IMR-90 (cell line): ENCODE data around the gene BLVRB. TPM values are rescaled to one million over a fixed set of nuclear protein-coding genes. Genes with fewer than 3 reads are reported as not detected.
A peak's percentile ranks its signal among the peaks of the same experiment; 100 is the strongest.

Experiments used
- ATAC-seq: fragments of 200-7000 bp; cut with Tn5 transposase; 2 replicates; pipeline ENCODE4 v1.9.1; 2020; ENCODE audit warnings: low read depth, mild to moderate bottlenecking, moderate library complexity
- BruUV-seq: library from RNA; stranded (reverse); fragments of 400-500 nt; replicated peaks from 2 replicates; lab custom pipeline; 2021; lab: Mats Ljungman, UMichigan
- CTCF ChIA-PET: fragments of 300-600 bp; formaldehyde crosslinking; extraction: SDS; loops from one replicate; lab custom pipeline; 2021; ENCODE audit warnings: antibody characterized with exemption; lab: Yijun Ruan, JAX
- POLR2A ChIA-PET: fragments of 300-600 bp; sonication (Branson Sonifier 250); formaldehyde crosslinking; loops from one replicate; lab custom pipeline; 2022; ENCODE audit warnings: antibody characterized with exemption; ENCODE audit not compliant: unreplicated experiment; lab: Charles Lee
- DNase-seq: peaks from one replicate; pipeline ENCODE4 v3.0.0; 2013
- H2AFZ ChIP-seq: replicated peaks from 2 replicates; pipeline ENCODE3; 2013; ENCODE audit warnings: low read length, mild to moderate bottlenecking; ENCODE audit not compliant: poor library complexity
- H2AK5ac ChIP-seq: 2 replicates; pipeline ENCODE4 v1.6.1; 2013; ENCODE audit warnings: low read depth, low read length, inconsistent platforms
- H2AK9ac ChIP-seq: replicated peaks from 2 replicates; pipeline ENCODE3; 2013; ENCODE audit warnings: mild to moderate bottlenecking, low read depth, low read length, moderate library complexity; ENCODE audit not compliant: poor library complexity
- H2BK120ac ChIP-seq: 2 replicates; pipeline ENCODE4 v1.6.1; 2013; ENCODE audit warnings: low read depth, low read length, inconsistent platforms
- H2BK15ac ChIP-seq: 3 replicates; pipeline ENCODE4 v1.6.1; 2013; ENCODE audit warnings: low read depth, low read length, inconsistent platforms
- H2BK20ac ChIP-seq: 2 replicates; pipeline ENCODE4 v1.6.1; 2013; ENCODE audit warnings: low read depth, mild to moderate bottlenecking, inconsistent platforms, low read length, moderate library complexity
- H2BK5ac ChIP-seq: 2 replicates; pipeline ENCODE4 v1.6.1; 2013; ENCODE audit warnings: mild to moderate bottlenecking, low read depth, low read length, inconsistent platforms; ENCODE audit not compliant: poor library complexity, severe bottlenecking
- H3K14ac ChIP-seq: replicated peaks from 2 replicates; pipeline ENCODE4 v1.6.1; 2013; ENCODE audit warnings: low read depth, low read length, inconsistent platforms
- H3K18ac ChIP-seq: 2 replicates; pipeline ENCODE4 v1.6.1; 2013; ENCODE audit warnings: low read depth, low read length, control low read depth
- H3K23ac ChIP-seq: 2 replicates; pipeline ENCODE4 v1.6.1; 2013; ENCODE audit warnings: low read depth, low read length, inconsistent platforms
- H3K27ac ChIP-seq: 2 replicates; pipeline ENCODE4 v1.5.1; 2013; ENCODE audit warnings: mild to moderate bottlenecking, control low read depth, low read length; ENCODE audit not compliant: insufficient read depth
- H3K27me3 ChIP-seq: 2 replicates; pipeline ENCODE4 v1.6.1; 2013; ENCODE audit warnings: low read length; ENCODE audit not compliant: control insufficient read depth, insufficient read depth
- H3K36me3 ChIP-seq: 2 replicates; pipeline ENCODE4 v1.6.1; 2013; ENCODE audit warnings: low read length, mixed read lengths; ENCODE audit not compliant: control insufficient read depth, insufficient read depth
- H3K4ac ChIP-seq: 2 replicates; pipeline ENCODE4 v1.6.1; 2013; ENCODE audit warnings: low read depth, low read length, inconsistent platforms
- H3K4me1 ChIP-seq: 2 replicates; pipeline ENCODE4 v1.6.1; 2013; ENCODE audit warnings: low read length, mixed read lengths; ENCODE audit not compliant: control insufficient read depth, insufficient read depth
- H3K4me2 ChIP-seq: 2 replicates; pipeline ENCODE4 v1.6.1; 2013; ENCODE audit warnings: low read depth, mild to moderate bottlenecking, control low read depth, low read length, moderate library complexity
- H3K4me3 ChIP-seq: 2 replicates; pipeline ENCODE4 v1.5.1; 2013; ENCODE audit warnings: low read depth, mild to moderate bottlenecking, control low read depth, low read length, moderate library complexity; ENCODE audit not compliant: insufficient read depth
- H3K56ac ChIP-seq: 2 replicates; pipeline ENCODE4 v1.6.1; 2013; ENCODE audit warnings: low read length, inconsistent platforms; ENCODE audit not compliant: insufficient read depth; ENCODE audit errors: extremely low read depth
- H3K79me1 ChIP-seq, 2 experiments: 2 replicates each; pipeline ENCODE4 v1.6.1; 2013; ENCODE audit warnings: low read length in 2 of 2, inconsistent platforms in 1 of 2, low read depth in 1 of 2
- H3K9ac ChIP-seq: 2 replicates; pipeline ENCODE4 v1.6.1; 2013; ENCODE audit warnings: low read depth, low read length, control low read depth
- H3K9me1 ChIP-seq: 2 replicates; pipeline ENCODE4 v1.6.1; 2013; ENCODE audit warnings: low read length, inconsistent platforms; ENCODE audit not compliant: insufficient read depth
- H3K9me3 ChIP-seq: 2 replicates; pipeline ENCODE4 v1.6.1; 2013; ENCODE audit warnings: low read length; ENCODE audit not compliant: control insufficient read depth, insufficient read depth
- H4K20me1 ChIP-seq: 2 replicates; pipeline ENCODE4 v1.6.1; 2013; ENCODE audit warnings: low read length, inconsistent platforms; ENCODE audit not compliant: insufficient read depth
- H4K5ac ChIP-seq: 2 replicates; pipeline ENCODE4 v1.6.1; 2013; ENCODE audit warnings: mild to moderate bottlenecking, low read depth, low read length, control low read depth
- H4K8ac ChIP-seq, 2 experiments: 2 replicates each; pipeline ENCODE4 v1.6.1; 2013; ENCODE audit warnings: low read depth in 2 of 2, low read length in 2 of 2, control low read depth in 1 of 2, inconsistent platforms in 1 of 2
- H4K91ac ChIP-seq: 2 replicates; pipeline ENCODE4 v1.6.1; 2013; ENCODE audit warnings: low read depth, low read length, inconsistent platforms; ENCODE audit not compliant: insufficient read depth
- FOS ChIP-seq: fragments of 150-350 bp; IDR thresholded peaks from 2 replicates; pipeline ENCODE4 v1.6.1; 2016; ENCODE audit warnings: low read depth, low read length
- MAFK ChIP-seq: IDR thresholded peaks from 2 replicates; pipeline ENCODE4 v1.6.1; 2012; ENCODE audit warnings: low read depth, low read length, improper control_type of control experiment
- MAZ ChIP-seq: IDR thresholded peaks from 2 replicates; pipeline ENCODE4 v1.6.1; 2012; ENCODE audit warnings: low read depth, mild to moderate bottlenecking, low read length, improper control_type of control experiment, moderate library complexity, borderline replicate concordance
- RAD21 ChIP-seq: IDR thresholded peaks from 2 replicates; pipeline ENCODE4 v1.6.1; 2012; ENCODE audit warnings: low read length, improper control_type of control experiment
- RCOR1 ChIP-seq: IDR thresholded peaks from 2 replicates; pipeline ENCODE4 v1.6.1; 2012; ENCODE audit warnings: mild to moderate bottlenecking, low read length, improper control_type of control experiment; ENCODE audit not compliant: insufficient replicate concordance
- SMC3 ChIP-seq: fragments of 150-350 bp; IDR thresholded peaks from 2 replicates; pipeline ENCODE4 v1.6.1; 2016; ENCODE audit warnings: low read depth, mild to moderate bottlenecking, antibody characterized with exemption, low read length, moderate library complexity
- WGBS, 2 experiments: methylation state at CpG; one replicate each; pipeline versions ENCODE4 v1.1.5 to v1.1.7; 2013; ENCODE audit warnings: missing lambda C conversion rate in 2 of 2; ENCODE audit not compliant: insufficient read length in 1 of 2; ENCODE audit errors: extremely low coverage in 2 of 2; 5-methylcytosine and 5-hydroxymethylcytosine counted together
- dilution Hi-C: fragments of 300-500 bp; cut with HindIII; formaldehyde crosslinking; loops from one replicate; pipeline ENCODE4 v1.14.3; 2018; ENCODE audit warnings: low sequenced_read_pairs; ENCODE audit not compliant: unreplicated experiment
- in situ Hi-C: fragments of 300-500 bp; cut with MboI; formaldehyde crosslinking; loops from 3 replicates; pipeline ENCODE4 v1.14.3; 2019; ENCODE audit warnings: low sequenced_read_pairs, inconsistent platforms, mixed read lengths
- intact Hi-C: fragments of 100-400 bp; cut with micrococcal nuclease; formaldehyde crosslinking; loops from 2 replicates; pipeline ENCODE4 v1.10.0; 2022
- polyA plus RNA-seq, 3 experiments: library from polyadenylated mRNA; depleted of rRNA; stranded (reverse); fragments of >200 nt; gene quantifications; 2 replicates each; pipeline ENCODE4 v1.2.3, GENCODE V29; 2012; ENCODE audit warnings: low replicate concordance in 1 of 3
- total RNA-seq: library from RNA; depleted of rRNA; stranded (reverse); fragments of >200 nt; gene quantifications from 2 replicates; pipeline ENCODE4 v1.2.3, GENCODE V29; 2012

Gene BLVRB
- total and polyA plus RNA-seq, 2 of the 4 experiments (the other 2 are of a cell fraction) = 65.2 to 102 TPM

- H3K36me3 ChIP-seq = peaks cover 6% of the 10 kb centered on the region; the same call in 1 of the 2 replicates
- H4K91ac ChIP-seq = no peak overlapping the region
- no peaks in the 10 kb centered on the region for H3K9me3 ChIP-seq
- no peak overlapping the region for H4K8ac ChIP-seq
- H4K5ac ChIP-seq = no peak overlapping the region
- no peak overlapping the region for H3K4ac ChIP-seq
- H3K4me2 ChIP-seq = no peak overlapping the region
- H3K79me1 ChIP-seq = no peaks in the 10 kb centered on the region
- no peak overlapping the region for H3K27ac ChIP-seq
- H2AK9ac ChIP-seq = peak overlapping the region; percentile 28
- H2AFZ ChIP-seq = no peak overlapping the region
- no peak overlapping the region for H3K4me3 ChIP-seq
- H3K56ac ChIP-seq = no peak overlapping the region
- in situ Hi-C loops = no loop called here
- H2BK120ac ChIP-seq = no peak overlapping the region
- H3K9ac ChIP-seq = no peak overlapping the region
- no peak overlapping the region for H3K23ac ChIP-seq
- dilution Hi-C loops = no loop called here
- BruUV-seq = no TSS peak
- H2BK5ac ChIP-seq = no peak overlapping the region
- no peak overlapping the region for H3K18ac ChIP-seq
- ATAC-seq = no peak
- peaks cover 3% of the 10 kb centered on the region; the same call in 1 of the 2 replicates for H3K9me1 ChIP-seq
- no peak overlapping the region for H2AK5ac ChIP-seq
- intact Hi-C loops = no loop called here
- H4K20me1 ChIP-seq = no peaks in the 10 kb centered on the region
- WGBS, 2 experiments = 75% methylated on average over 4 of the region's 5 CpGs; no CpG with 5 or more reads in 1 of the 2 experiments
- H3K27me3 ChIP-seq = no peaks in the 10 kb centered on the region
- no peak overlapping the region for H2BK15ac ChIP-seq
- DNase-seq = no peak
- ChIA-PET POLR2A (no interaction called here), CTCF (interaction anchor here (2.9 kb wide), 1 partner anchor 12 kb away, joined by 10 read pairs; no protein-coding TSS in a partner anchor)
- H3K14ac ChIP-seq = no peak overlapping the region
- no peak overlapping the region for H2BK20ac ChIP-seq
- H3K4me1 ChIP-seq = no peaks in the 10 kb centered on the region; the same call in 1 of the 2 replicates
- TF ChIP-seq FOS = no peak
- TF ChIP-seq MAFK = no peak
- no peak for TF ChIP-seq RAD21
- TF ChIP-seq SMC3 = no peak
- no peak for TF ChIP-seq RCOR1
- no peak for TF ChIP-seq MAZ
These were observed 13.5 kb downstream of the BLVRB start for GRCh38 chr19:40452016-40452415.
